ENCODE data around the gene EML3.

Gene EML3

GRCh38 chr11:62607714-62608113, 4.9 kb downstream of the EML3 start:
- no peak for ATAC-seq
- no peak for TF ChIP-seq ESRRG (CRISPR knock-in tag; IDR thresholded peaks at IDR 0.05)
- no peak for TF ChIP-seq TSHZ2 (CRISPR knock-in tag; IDR thresholded peaks at IDR 0.05)
- no peak for TF ChIP-seq TCF4 (CRISPR knock-in tag; IDR thresholded peaks at IDR 0.05; ENCODE audit: borderline replicate concordance)
- no peak for TF ChIP-seq ZNF8 (CRISPR knock-in tag; IDR thresholded peaks at IDR 0.05)
- no peak for TF ChIP-seq ZFP30 (CRISPR knock-in tag; IDR thresholded peaks at IDR 0.05)
- TF ChIP-seq POU6F1 (CRISPR knock-in tag; IDR thresholded peaks at IDR 0.05; ENCODE audit: borderline replicate concordance, low read depth) = no peak
- TF ChIP-seq PATZ1 (CRISPR knock-in tag; IDR thresholded peaks at IDR 0.05; ENCODE audit: borderline replicate concordance) = no peak
- no peak for TF ChIP-seq CREB5 (CRISPR knock-in tag; IDR thresholded peaks at IDR 0.05; ENCODE audit: low read depth)
- no peak for TF ChIP-seq OSR1 (CRISPR knock-in tag; IDR thresholded peaks at IDR 0.05)
- no peak for TF ChIP-seq CSRNP3 (CRISPR knock-in tag; IDR thresholded peaks at IDR 0.05)

- no peak for TF ChIP-seq PATZ1 (CRISPR knock-in tag; IDR thresholded peaks at IDR 0.05; ENCODE audit: borderline replicate concordance)
- TF ChIP-seq ZFP3 (CRISPR knock-in tag; IDR thresholded peaks at IDR 0.05) = no peak
- no peak for TF ChIP-seq CREB5 (CRISPR knock-in tag; IDR thresholded peaks at IDR 0.05; ENCODE audit: low read depth)
- TF ChIP-seq ZNF70 (CRISPR knock-in tag; IDR thresholded peaks at IDR 0.05) = no peak
- TF ChIP-seq RARB (CRISPR knock-in tag; IDR thresholded peaks at IDR 0.05) = no peak
- TF ChIP-seq TOX (CRISPR knock-in tag; IDR thresholded peaks at IDR 0.05; ENCODE audit: borderline replicate concordance) = no peak
- no peak for TF ChIP-seq POU6F1 (CRISPR knock-in tag; IDR thresholded peaks at IDR 0.05; ENCODE audit: borderline replicate concordance, low read depth)
- no peak for TF ChIP-seq CSDC2 (CRISPR knock-in tag; IDR thresholded peaks at IDR 0.05)
- ATAC-seq = no peak
Measured at GRCh38 chr11:62605902-62606301, 6.7 kb downstream of the EML3 start.

Measured in SK-N-SH treated with all-trans-retinoic acid at 6 μM for 48 hours (cell line).